Fibroblast of upper back skin (primary cell): ENCODE measurements around the gene SYNGAP1.

Experiments
- DNase-seq: peaks from one replicate; pipeline ENCODE4 v3.0.0-alpha.2; 2013

SYNGAP1 gene

DNA sequence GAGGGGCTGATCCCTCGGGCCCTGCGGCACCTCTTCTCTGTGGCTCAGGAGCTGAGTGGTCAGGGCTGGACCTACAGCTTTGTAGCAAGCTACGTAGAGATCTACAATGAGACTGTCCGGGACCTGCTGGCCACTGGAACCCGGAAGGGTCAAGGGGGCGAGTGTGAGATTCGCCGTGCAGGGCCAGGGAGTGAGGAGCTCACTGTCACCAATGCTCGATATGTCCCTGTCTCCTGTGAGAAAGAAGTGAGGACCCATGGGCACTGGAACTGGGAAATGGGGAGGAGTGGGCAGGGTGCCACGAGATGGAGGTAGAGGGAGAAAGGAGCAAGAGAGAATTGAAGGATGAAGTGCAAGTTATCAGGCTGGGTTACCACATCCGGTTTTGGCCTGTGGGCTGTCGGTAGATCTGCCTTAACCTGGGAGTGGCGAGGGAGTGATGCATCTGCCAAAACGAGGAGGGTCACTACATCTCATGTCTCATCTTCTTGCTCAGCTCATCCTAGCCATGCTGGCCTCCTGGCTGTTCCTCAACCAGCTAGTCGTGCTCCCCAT lies 14.4 kb upstream of the SYNGAP1 start:
- no peak for DNase-seq

DNA sequence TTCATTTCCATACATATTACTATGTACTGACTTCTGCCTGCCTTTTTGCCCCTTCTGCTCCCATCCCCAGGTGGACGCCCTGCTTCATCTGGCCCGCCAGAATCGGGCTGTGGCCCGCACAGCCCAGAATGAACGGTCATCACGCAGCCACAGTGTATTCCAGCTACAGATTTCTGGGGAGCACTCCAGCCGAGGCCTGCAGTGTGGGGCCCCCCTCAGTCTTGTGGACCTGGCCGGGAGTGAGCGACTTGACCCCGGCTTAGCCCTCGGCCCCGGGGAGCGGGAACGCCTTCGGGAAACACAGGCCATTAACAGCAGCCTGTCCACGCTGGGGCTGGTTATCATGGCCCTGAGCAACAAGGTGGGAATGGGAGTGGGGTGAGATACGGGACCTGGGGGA lies 13.7 kb upstream of the SYNGAP1 start:
- DNase-seq: no peak

DNA sequence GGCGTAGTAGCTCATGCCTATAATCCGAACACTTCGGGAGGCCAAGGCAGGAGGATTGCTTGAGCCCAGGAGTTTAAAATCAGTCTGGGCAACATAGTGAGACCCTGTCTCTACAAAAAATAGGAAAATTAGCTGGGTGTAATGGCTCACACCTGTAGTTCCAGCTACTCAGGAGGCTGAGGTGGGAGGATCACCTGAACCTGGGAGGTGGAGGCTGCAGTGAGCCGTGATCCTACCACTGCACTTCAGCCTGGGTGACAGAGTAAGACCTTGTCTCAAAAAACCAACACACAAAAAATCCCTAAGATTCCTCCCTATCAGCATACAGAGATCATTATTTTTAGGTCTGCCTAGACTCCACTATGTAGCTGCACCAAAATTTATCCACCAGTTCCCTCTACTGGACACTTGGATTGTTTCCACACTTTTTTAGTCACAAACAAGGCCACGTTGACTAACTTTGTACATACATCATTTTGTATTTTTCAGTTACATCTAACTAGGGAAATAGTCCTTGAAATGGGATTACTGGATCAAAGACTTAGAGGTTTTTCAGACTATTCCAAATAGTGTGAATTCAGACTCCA lies 12.6 kb upstream of the SYNGAP1 start:
- DNase-seq: peak; percentile 41

DNA sequence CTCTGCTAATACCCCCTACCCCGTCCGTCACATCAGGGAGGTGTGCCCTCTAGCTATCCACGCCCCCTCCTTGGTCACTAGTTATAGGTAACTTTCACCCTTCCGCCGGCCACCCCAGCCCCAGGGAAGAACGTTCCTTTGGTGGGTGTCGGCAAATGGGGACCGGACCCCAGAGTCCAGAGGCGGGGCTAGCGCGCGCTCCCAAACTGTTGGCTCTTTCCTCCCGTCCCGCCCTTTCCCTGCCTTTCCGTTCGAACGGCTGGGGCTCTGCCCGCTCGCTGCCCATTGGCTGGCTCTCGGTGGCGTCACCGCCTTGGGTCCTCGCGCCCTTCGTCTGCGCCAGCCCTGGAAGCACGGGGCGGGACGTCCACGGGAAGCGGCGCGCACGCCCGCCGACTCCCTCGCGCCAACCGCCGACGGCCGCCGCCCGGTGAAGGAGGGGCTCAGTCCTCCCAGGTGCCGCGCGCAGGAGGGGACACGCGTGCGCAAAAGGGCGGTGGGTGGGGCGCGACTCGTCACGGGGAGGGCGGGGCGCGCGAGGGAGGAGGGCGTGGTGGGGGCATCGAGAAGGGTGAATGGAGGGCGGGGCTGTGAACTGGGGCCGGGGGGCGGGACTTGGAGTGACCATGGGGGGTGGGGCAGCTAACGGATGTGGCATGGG lies 9.7 kb upstream of the SYNGAP1 start:
- peak; percentile 98 for DNase-seq

- peak; percentile 80 for DNase-seq
These were observed 8.9 kb upstream of the SYNGAP1 start, which contains the start of gene PHF1 for GRCh38 chr6:33410711-33411631. PHF1 (plus strand) TSS chr6:33411014; CDS start chr6:33412264, 1,250 bp downstream.

- no peak for DNase-seq
These were observed 8.2 kb upstream of the SYNGAP1 start for GRCh38 chr6:33411632-33412005.

- no peak for DNase-seq
These were observed 7.5 kb upstream of the SYNGAP1 start for GRCh38 chr6:33412140-33413009.

- no peak for DNase-seq
These were observed 6.4 kb upstream of the SYNGAP1 start for GRCh38 chr6:33413241-33414120.

GRCh38 chr6:33414592-33415271 lies 5.1 kb upstream of the SYNGAP1 start:
- no peak for DNase-seq

GRCh38 chr6:33415831-33416230 lies 4.0 kb upstream of the SYNGAP1 start:
- DNase-seq: no peak

DNA sequence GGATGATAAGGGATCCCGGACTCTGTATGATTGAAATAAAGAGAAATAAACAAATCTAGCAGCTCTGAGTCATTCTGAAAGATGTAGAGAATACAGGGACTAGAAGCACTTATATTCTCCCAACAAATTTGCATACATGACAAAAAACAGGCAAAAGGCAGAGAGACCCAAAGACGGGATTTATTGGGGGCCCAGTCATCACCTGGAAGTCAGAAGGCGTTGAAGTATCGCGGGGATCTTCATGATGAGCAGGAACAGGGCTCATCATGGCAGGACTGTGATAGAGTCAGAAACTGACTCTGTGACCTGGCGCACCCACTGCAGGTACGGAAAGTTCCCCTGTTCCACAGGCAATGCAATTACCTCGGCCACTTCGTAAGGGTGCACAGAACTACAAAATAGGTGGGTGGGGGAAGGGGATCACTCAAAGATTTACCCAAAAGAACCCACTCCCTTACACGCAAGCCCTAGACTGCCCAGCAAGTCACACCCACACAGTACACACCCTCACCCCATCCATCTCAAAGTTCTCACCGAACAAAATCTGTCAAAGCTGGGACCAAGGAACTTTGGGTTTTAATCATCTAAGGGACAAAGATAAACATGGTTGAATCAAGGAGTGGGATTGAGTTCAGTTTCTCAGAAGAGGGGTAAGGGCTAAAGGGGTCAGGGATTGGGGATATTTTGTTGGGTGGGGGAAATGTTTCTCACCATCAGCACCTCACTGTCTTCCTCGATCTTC lies 3.3 kb upstream of the SYNGAP1 start:
- no peak for DNase-seq

GRCh38 chr6:33417128-33417902 lies 2.5 kb upstream of the SYNGAP1 start:
- peak; percentile 90 for DNase-seq

DNA sequence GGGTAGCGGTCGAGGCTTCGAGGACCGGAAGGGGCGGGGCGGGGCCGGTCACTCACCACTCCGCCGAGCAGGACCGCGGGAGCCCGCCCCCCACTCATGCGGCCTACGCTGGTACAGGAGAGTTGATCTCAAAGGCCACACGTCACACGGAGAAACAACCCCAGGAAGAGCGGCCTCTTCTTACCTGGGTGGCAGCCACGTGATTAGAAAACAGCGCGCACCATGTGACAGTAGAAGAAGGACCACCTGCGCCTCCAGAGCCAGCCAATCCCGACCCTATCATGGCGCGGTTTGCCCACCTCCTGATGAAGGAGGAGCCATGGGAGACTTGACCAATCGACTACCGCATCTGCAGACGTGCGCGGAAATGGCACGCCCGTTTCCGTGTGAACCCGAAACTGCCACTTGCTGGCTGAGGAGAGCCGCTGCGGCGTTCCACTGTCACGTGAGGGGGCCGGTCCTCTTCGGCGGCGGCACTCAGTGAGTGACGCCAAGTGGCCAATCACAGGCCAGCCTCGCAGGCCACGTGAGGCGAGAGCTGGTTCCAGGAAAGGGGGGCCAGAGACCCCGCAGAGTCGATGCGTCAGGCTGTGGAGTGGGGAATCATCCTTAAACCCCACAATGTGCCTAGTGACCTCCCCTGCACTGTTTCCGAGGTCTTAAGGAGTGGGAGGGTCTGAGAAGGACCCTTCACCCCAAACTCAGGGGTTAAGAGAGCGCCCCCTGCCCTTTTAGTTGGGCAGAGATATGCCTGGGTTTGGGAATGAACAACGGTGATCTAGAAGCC lies 1.8 kb upstream of the SYNGAP1 start, which contains the start of gene CUTA:
Gene CUTA, minus strand, starts transcription at position 205 of the 787 bp plus-strand sequence. Its CDS starts 107 bp downstream, at position 98.
- DNase-seq: peak; percentile 100

GRCh38 chr6:33418690-33419291 lies 1.1 kb upstream of the SYNGAP1 start:
- no peak for DNase-seq

DNA sequence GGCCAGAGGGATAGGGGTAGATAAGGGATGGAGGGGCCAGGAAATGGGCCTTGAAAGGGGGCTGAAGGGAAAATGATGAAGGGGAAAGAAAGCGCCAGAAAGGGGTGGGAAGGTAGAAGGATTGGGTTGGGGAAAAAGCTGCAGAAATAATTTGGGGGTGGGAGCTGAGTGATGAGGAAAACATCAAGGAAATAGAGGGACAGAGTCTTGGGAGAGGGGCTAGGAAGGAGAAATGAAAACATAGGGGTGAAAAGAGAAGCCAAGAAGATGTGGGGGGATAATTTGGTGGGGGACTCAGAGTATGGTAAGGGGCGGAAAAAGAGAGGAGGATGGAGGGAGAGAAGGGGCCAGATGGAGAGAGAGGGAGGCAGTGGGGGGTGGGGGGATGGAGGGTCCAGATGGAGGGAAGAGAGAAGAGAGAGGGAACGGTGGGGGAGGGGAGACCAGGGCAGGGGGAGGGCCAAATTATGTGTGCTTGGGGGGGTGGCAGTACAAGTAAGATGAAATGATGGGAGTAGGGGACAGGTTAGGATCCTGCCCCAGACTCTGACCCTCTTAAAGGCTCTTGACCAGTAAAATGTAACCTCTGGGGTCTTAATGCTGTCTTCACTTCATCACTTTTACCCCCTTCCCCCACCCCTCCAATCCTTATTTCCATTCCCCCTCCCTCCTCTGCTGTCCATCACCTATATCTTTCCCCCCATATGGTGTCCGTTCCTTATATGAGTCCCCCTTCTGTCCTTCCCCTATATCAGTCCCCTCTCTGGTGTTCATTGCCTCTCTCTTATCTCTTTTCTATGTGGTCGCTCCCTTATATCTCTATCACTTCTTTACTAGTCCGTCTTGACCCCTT lies 852 bp downstream of the SYNGAP1 start:
- no peak for DNase-seq

DNA sequence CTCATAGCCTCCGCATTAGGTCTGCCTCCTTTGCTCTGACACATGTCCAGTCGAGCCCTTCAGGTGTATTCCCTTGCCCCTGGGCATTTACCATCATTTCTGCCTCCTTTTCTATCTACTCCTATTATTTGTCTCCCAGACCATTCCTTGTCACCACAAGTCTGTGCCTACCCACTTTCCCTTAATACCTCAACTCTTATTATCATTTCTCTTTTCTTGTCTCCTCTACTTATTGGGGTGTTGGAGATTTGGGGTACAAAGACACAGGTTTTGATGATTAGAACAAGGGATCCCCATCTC lies 1.4 kb downstream of the SYNGAP1 start:
- DNase-seq: no peak

GRCh38 chr6:33423777-33424176 lies 3.9 kb downstream of the SYNGAP1 start:
- DNase-seq: no peak
